OCI-LY3 (cell line): Measurements from ENCODE around the gene HCFC1.

Source experiments
- H2AFZ ChIP-seq: fragments of 200-600, 300-600 bp; shearing (Covaris generic); 2 replicates; pipeline ENCODE4 v1.6.0; 2014; ENCODE audit warnings: antibody characterized with exemption, low read depth, low read length
- H3K27ac ChIP-seq: fragments of 200-600, 300-600 bp; sonication (generic); 2 replicates; pipeline ENCODE4 v1.5.1; 2014; ENCODE audit warnings: mild to moderate bottlenecking, low read length, moderate library complexity, mixed read lengths
- H3K27me3 ChIP-seq: fragments of 200-600, 300-600 bp; sonication (generic); 2 replicates; pipeline ENCODE4 v1.6.1; 2014; ENCODE audit warnings: low read depth, low read length, mixed read lengths
- H3K36me3 ChIP-seq: fragments of 200-600, 300-600 bp; sonication (generic); replicated peaks from 2 replicates; pipeline ENCODE3; 2014; ENCODE audit warnings: low read depth, low read length, mixed read lengths
- H3K4me1 ChIP-seq: fragments of 300-600, 200-600 bp; sonication (generic); 2 replicates; pipeline ENCODE4 v1.6.1; 2014; ENCODE audit warnings: low read length, mixed read lengths
- H3K4me2 ChIP-seq: fragments of 200-600, 300-600 bp; sonication (generic); 2 replicates; pipeline ENCODE4 v1.6.1; 2014; ENCODE audit warnings: low read length, mixed read lengths
- H3K4me3 ChIP-seq: fragments of 300-600, 200-600 bp; sonication (generic); 2 replicates; pipeline ENCODE4 v1.5.1; 2014; ENCODE audit warnings: antibody characterized with exemption, mild to moderate bottlenecking, low read length, moderate library complexity
- H3K79me2 ChIP-seq: fragments of 300-600, 200-600 bp; shearing (Covaris generic); 2 replicates; pipeline ENCODE4 v1.6.1; 2014; ENCODE audit warnings: mild to moderate bottlenecking, low read length, mixed read lengths
- H3K9ac ChIP-seq: fragments of 300-600, 200-600 bp; shearing (Covaris generic); 2 replicates; pipeline ENCODE4 v1.6.0; 2014; ENCODE audit warnings: mild to moderate bottlenecking, low read length, moderate library complexity
- H3K9me3 ChIP-seq: fragments of 200-600, 300-600 bp; shearing (Covaris generic); 2 replicates; pipeline ENCODE4 v1.6.1; 2014; ENCODE audit warnings: low read length, mixed read lengths; ENCODE audit not compliant: insufficient read depth
- H4K20me1 ChIP-seq: fragments of 200-600, 300-600 bp; sonication (generic); 2 replicates; pipeline ENCODE4 v1.6.1; 2016; ENCODE audit warnings: low read length, mixed read lengths; ENCODE audit not compliant: insufficient read depth
- EZH2phosphoT487 ChIP-seq: fragments of 200-600 bp; shearing (Covaris generic); IDR thresholded peaks from 2 replicates; pipeline ENCODE4 v1.6.1; 2018; ENCODE audit warnings: antibody characterized with exemption, mixed run types, low read depth
- TF ChIP-seq, protein P1 (sequence below): fragments of 200-600, 300-600 bp; sonication (generic); IDR thresholded peaks from 2 replicates; pipeline ENCODE4 v1.5.1; 2014; ENCODE audit warnings: antibody characterized with exemption, low read length, low read depth

Gene HCFC1

DNA sequence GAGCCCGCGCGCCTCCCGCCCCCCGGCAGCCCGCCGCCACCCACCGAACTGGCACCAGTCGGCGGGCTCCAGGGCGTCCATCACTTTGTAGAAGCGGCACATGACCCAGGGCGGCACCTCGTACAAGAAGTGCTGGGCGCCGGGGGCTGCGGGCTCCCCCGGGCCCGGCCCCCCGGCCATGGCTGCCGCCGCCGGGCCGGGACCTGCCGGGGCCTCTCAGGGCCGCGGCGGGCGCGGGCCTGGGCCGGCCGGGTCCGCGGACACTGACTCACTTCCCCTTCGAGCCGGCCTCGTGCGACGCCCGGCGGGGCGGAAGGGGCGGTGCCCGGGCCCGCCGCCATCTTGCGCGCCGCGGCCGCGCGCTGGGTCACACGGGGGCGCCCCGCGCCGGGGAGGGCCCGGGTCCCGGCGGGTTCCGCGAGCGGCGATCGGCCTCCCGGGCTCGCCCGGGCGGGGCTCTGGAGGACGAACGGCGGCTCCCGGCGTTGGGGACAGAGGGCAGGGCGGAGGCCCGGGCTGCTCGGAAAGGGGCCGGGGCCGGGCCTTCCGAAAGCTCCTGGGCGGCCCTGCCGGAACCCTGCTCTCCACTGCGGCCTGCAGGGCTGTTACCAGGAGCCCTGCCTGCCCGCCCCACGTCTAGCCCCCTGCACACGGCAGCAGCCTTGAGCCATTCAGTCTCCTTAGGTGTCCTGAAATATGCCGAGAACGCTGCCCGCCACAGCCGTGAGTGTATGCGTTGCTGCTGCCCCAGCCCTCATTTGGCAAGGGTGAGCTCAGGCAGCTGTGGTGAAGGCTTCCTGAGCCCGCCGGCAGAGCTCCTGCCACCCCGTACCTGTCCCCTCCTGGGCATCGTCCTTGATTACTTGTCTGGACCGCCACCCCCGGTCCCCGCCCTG, 48.3 kb upstream of the HCFC1 start, which contains the start of gene IRAK1:
Gene IRAK1, minus strand, starts transcription at position 270 of the 896 bp plus-strand sequence. Its CDS starts 90 bp downstream, at position 180.
- no peaks in the 10 kb centered on the region for H3K9me3 ChIP-seq
- no peaks in the 10 kb centered on the region for H3K27me3 ChIP-seq
- H3K79me2 ChIP-seq: peaks cover 56% of the 10 kb centered on the region
- peak within 1 kb of the TSS; percentile 85 for H3K27ac ChIP-seq
- H3K9ac ChIP-seq: peak within 1 kb of the TSS; percentile 100
- no peak within 1 kb of the TSS for H2AFZ ChIP-seq
- H3K4me1 ChIP-seq: peaks cover 19% of the 10 kb centered on the region
- TF ChIP-seq, protein P1, sequence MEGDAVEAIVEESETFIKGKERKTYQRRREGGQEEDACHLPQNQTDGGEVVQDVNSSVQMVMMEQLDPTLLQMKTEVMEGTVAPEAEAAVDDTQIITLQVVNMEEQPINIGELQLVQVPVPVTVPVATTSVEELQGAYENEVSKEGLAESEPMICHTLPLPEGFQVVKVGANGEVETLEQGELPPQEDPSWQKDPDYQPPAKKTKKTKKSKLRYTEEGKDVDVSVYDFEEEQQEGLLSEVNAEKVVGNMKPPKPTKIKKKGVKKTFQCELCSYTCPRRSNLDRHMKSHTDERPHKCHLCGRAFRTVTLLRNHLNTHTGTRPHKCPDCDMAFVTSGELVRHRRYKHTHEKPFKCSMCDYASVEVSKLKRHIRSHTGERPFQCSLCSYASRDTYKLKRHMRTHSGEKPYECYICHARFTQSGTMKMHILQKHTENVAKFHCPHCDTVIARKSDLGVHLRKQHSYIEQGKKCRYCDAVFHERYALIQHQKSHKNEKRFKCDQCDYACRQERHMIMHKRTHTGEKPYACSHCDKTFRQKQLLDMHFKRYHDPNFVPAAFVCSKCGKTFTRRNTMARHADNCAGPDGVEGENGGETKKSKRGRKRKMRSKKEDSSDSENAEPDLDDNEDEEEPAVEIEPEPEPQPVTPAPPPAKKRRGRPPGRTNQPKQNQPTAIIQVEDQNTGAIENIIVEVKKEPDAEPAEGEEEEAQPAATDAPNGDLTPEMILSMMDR: no peak
- TF ChIP-seq EZH2phosphoT487: no peak
- H4K20me1 ChIP-seq: no peaks in the 10 kb centered on the region
- peaks cover 34% of the 10 kb centered on the region for H3K36me3 ChIP-seq
- H3K4me3 ChIP-seq: peak within 1 kb of the TSS; percentile 100
- H3K4me2 ChIP-seq: peak within 1 kb of the TSS; percentile 95

GRCh38 chrX:154019061-154019621, 47.5 kb upstream of the HCFC1 start:
- peaks cover 56% of the 10 kb centered on the region for H3K79me2 ChIP-seq

DNA sequence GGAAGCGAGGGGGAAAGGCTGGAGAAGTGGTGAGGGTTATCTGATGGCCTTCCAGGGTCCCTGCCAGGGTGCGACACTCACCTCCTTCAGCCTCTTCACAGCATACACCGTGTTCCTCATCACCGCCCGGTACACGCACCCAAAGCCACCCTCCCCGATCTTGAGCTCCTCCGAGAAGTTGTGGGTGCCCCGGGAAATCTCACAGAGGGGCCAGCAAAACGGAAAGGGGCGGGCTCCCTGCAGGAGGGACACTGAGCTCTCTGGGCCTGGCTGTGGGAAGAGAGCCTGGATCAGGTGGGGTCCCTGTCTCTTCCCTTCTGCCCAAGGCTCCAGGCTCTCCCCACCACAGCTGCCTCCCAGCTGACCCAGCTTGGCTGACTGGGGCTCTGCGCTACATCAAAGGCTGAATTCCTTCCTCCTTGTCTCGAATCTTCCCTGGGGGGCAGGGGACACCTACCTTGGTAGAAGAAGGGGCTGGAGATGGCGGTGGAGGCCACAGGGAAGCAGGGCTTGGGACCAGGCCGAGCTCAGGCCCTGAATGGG, 47.0 kb upstream of the HCFC1 start:
- peaks cover 39% of the 10 kb centered on the region for H3K36me3 ChIP-seq
- H3K79me2 ChIP-seq: peaks cover 56% of the 10 kb centered on the region
- H3K27ac ChIP-seq: peak overlapping the region; percentile 83
- H3K9me3 ChIP-seq: no peaks in the 10 kb centered on the region
- no peak for TF ChIP-seq EZH2phosphoT487
- TF ChIP-seq, protein P1: no peak
- no peaks in the 10 kb centered on the region for H4K20me1 ChIP-seq
- peak overlapping the region; percentile 100 for H3K4me3 ChIP-seq
- H3K4me2 ChIP-seq: peak overlapping the region; percentile 95
- H3K27me3 ChIP-seq: no peaks in the 10 kb centered on the region
- peak overlapping the region; percentile 100 for H3K9ac ChIP-seq
- H2AFZ ChIP-seq: no peak overlapping the region
- peaks cover 19% of the 10 kb centered on the region for H3K4me1 ChIP-seq

More at GRCh38 chrX:154019061-154019621, 47.5 kb upstream of the HCFC1 start:
- peaks cover 19% of the 10 kb centered on the region for H3K4me1 ChIP-seq
- TF ChIP-seq, protein P1: no peak
- TF ChIP-seq EZH2phosphoT487: no peak
- H3K9ac ChIP-seq: peak overlapping the region; percentile 100
- peak overlapping the region; percentile 95 for H3K4me2 ChIP-seq
- no peaks in the 10 kb centered on the region for H3K27me3 ChIP-seq
- no peaks in the 10 kb centered on the region for H3K9me3 ChIP-seq
- H4K20me1 ChIP-seq: no peaks in the 10 kb centered on the region
- H3K36me3 ChIP-seq: peaks cover 34% of the 10 kb centered on the region
- no peak overlapping the region for H2AFZ ChIP-seq
- H3K4me3 ChIP-seq: peak overlapping the region; percentile 100
- peak overlapping the region; percentile 83 for H3K27ac ChIP-seq
